SK-N-MC (cell line): ENCODE measurements around the gene CST3.

Experiments used
- EZH2 ChIP-seq: fragments of 200-600 bp; sonication (generic); IDR thresholded peaks from one replicate; pipeline ENCODE4 v1.6.1; 2017; ENCODE audit warnings: antibody characterized with exemption
- FOXP2 ChIP-seq: optimal IDR thresholded peaks from 2 replicates; pipeline ENCODE3; 2011; ENCODE audit warnings: mild to moderate bottlenecking, moderate library complexity; ENCODE audit not compliant: insufficient read depth; ENCODE audit errors: extremely low read length, control extremely low read depth
- POLR2AphosphoS5 ChIP-seq: IDR thresholded peaks from 2 replicates; pipeline ENCODE4 v1.6.1; 2012; ENCODE audit warnings: mild to moderate bottlenecking, low read depth, low read length, borderline replicate concordance

GRCh38 chr20:23608251-23608846 lies 29.4 kb downstream of the CST3 start:
- no peak for TF ChIP-seq EZH2
- no peak for TF ChIP-seq POLR2AphosphoS5
- TF ChIP-seq FOXP2, result no peak
